GM19452 (cell line): Measurements from ENCODE around the gene ANKRD39.
A peak's percentile ranks its signal among the peaks of the same experiment; 100 is the strongest.
"Not testable (repeated sequence)": the region's sequence is repeated elsewhere in the genome, so short reads cannot be mapped to it uniquely, and the experiment has no call there.

Experiments
- ATAC-seq: cut with Tn5 transposase; IDR thresholded peaks from one replicate; pipeline ENCODE4 v1.9.1; 2021; ENCODE audit not compliant: unreplicated experiment

The ANKRD39 gene

GRCh38 chr2:96873651-96874096, 15.9 kb upstream of the ANKRD39 start:
- no peak for ATAC-seq

- no peak for ATAC-seq
Measured at GRCh38 chr2:96872591-96873349, 15.0 kb upstream of the ANKRD39 start.

- ATAC-seq: no peak
Measured at GRCh38 chr2:96870626-96871255, 12.9 kb upstream of the ANKRD39 start.

GRCh38 chr2:96869822-96870625, 12.2 kb upstream of the ANKRD39 start, which contains the start of gene SEMA4C:
SEMA4C (minus strand) TSS chr2:96870080; CDS start chr2:96867886, 2,194 bp downstream.
- ATAC-seq: no peak

GRCh38 chr2:96869281-96869821, 11.5 kb upstream of the ANKRD39 start:
- ATAC-seq: no peak

GRCh38 chr2:96868555-96869280, 10.9 kb upstream of the ANKRD39 start:
- peak; percentile 53 for ATAC-seq

- no peak for ATAC-seq
Measured at GRCh38 chr2:96867756-96868554, 10.1 kb upstream of the ANKRD39 start.

GRCh38 chr2:96866986-96867755, 9.4 kb upstream of the ANKRD39 start:
- no peak for ATAC-seq

- no peak for ATAC-seq
Measured at GRCh38 chr2:96866586-96866985, 8.8 kb upstream of the ANKRD39 start.

- ATAC-seq: no peak
Measured at GRCh38 chr2:96866149-96866548, 8.3 kb upstream of the ANKRD39 start.

GRCh38 chr2:96865654-96866053, 7.8 kb upstream of the ANKRD39 start:
- no peak for ATAC-seq

GRCh38 chr2:96864343-96865091, 6.7 kb upstream of the ANKRD39 start:
- ATAC-seq: no peak

- no peak for ATAC-seq
Measured at GRCh38 chr2:96863575-96864342, 5.9 kb upstream of the ANKRD39 start.

GRCh38 chr2:96863056-96863455, 5.2 kb upstream of the ANKRD39 start:
- not testable (repeated sequence) for ATAC-seq

- no peak for ATAC-seq
Measured at GRCh38 chr2:96861074-96861473, 3.3 kb upstream of the ANKRD39 start.

- no peak for ATAC-seq
Measured at GRCh38 chr2:96860065-96861029, 2.5 kb upstream of the ANKRD39 start.
